Umbilical cord (tissue), 2 donors: Measurements from ENCODE around the gene FOXA2. TPM values are rescaled to one million over a fixed set of nuclear protein-coding genes. Genes with fewer than 3 reads are reported as not detected.
"Not testable (repeated sequence)": the region's sequence is repeated elsewhere in the genome, so short reads cannot be mapped to it uniquely, and the experiment has no call there.

Experiments used
- DNase-seq: peaks from one replicate; pipeline ENCODE4 v3.0.0-alpha.2; 2015; ENCODE audit warnings: low spot score
- total RNA-seq: library from RNA; depleted of rRNA; stranded (reverse); fragments of >200 nt; gene quantifications from one replicate; pipeline ENCODE4 v1.2.3, GENCODE V29; 2014; ENCODE audit warnings: low replicate concordance; ENCODE audit not compliant: insufficient read depth

FOXA2 gene
- total RNA-seq, 1 donor from 2014 or later: 0.48 TPM

- DNase-seq: no peak
Observed at GRCh38 chr20:22569353-22569752, 15.0 kb downstream of the FOXA2 start.

- no peak for DNase-seq
Observed at GRCh38 chr20:22568872-22569344, 15.5 kb downstream of the FOXA2 start.

GRCh38 chr20:22567944-22568871 lies 16.2 kb downstream of the FOXA2 start:
- DNase-seq: no peak

- DNase-seq: no peak
Observed at GRCh38 chr20:22566876-22567658, 17.3 kb downstream of the FOXA2 start.

GRCh38 chr20:22563062-22563965 lies 21.1 kb downstream of the FOXA2 start:
- no peak for DNase-seq

GRCh38 chr20:22562620-22563019 lies 21.8 kb downstream of the FOXA2 start:
- no peak for DNase-seq

- DNase-seq: no peak
Observed at GRCh38 chr20:22561965-22562577, 22.3 kb downstream of the FOXA2 start.

GRCh38 chr20:22560817-22561216 lies 23.6 kb downstream of the FOXA2 start:
- no peak for DNase-seq

- no peak for DNase-seq
Observed at GRCh38 chr20:22559711-22560318, 24.6 kb downstream of the FOXA2 start.

GRCh38 chr20:22557403-22558276 lies 26.7 kb downstream of the FOXA2 start:
- no peak for DNase-seq

GRCh38 chr20:22556565-22557056 lies 27.8 kb downstream of the FOXA2 start:
- DNase-seq: no peak

GRCh38 chr20:22555791-22556564 lies 28.4 kb downstream of the FOXA2 start:
- no peak for DNase-seq

- DNase-seq: no peak
Observed at GRCh38 chr20:22554391-22554790, 30.0 kb downstream of the FOXA2 start.

- not testable (repeated sequence) for DNase-seq
Observed at GRCh38 chr20:22550514-22550913, 33.9 kb downstream of the FOXA2 start.

- no peak for DNase-seq
Observed at GRCh38 chr20:22548040-22548439, 36.3 kb downstream of the FOXA2 start.

- no peak for DNase-seq
Observed at GRCh38 chr20:22546344-22546743, 38.0 kb downstream of the FOXA2 start.

GRCh38 chr20:22545045-22545444 lies 39.3 kb downstream of the FOXA2 start:
- DNase-seq: no peak

- no peak for DNase-seq
Observed at GRCh38 chr20:22544462-22544861, 39.9 kb downstream of the FOXA2 start.

GRCh38 chr20:22542427-22542826 lies 41.9 kb downstream of the FOXA2 start:
- DNase-seq: no peak
